ENCODE measurements around the gene IL34. TPM values are rescaled to one million over a fixed set of nuclear protein-coding genes. Genes with fewer than 3 reads are reported as not detected.
A peak's percentile ranks its signal among the peaks of the same experiment; 100 is the strongest.

Gene IL34
- total and polyA plus RNA-seq, 2 of the 13 experiments (the other 11 are each of a cell fraction or from before 2014, with no cell fraction given), result 1.2 to 1.3 TPM

DNA sequence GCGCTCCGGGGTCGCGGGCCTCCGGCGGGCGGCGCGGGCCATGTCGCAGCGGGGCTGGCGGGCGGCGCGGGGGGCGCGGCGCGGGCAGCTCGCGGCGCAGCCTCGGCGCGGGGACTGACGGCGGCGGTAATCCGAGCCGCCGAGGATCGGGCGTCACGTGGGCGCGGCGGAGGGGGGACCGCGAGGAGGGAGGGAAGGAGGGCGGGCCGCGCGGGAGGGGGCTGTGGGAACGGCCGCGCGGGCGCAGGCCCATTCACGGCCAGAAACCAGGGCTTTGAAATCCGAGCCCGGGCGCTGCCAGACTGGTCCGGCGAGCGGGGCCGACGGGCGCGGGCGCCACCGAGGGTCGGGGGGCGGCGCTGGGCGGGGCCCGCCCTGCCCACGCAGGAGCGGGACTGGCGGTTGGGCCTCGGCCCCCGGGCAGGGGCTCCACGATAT lies 39.6 kb downstream of the IL34 start, which contains the start of gene MTSS2 (continued):
- TF ChIP-seq, protein P1, sequence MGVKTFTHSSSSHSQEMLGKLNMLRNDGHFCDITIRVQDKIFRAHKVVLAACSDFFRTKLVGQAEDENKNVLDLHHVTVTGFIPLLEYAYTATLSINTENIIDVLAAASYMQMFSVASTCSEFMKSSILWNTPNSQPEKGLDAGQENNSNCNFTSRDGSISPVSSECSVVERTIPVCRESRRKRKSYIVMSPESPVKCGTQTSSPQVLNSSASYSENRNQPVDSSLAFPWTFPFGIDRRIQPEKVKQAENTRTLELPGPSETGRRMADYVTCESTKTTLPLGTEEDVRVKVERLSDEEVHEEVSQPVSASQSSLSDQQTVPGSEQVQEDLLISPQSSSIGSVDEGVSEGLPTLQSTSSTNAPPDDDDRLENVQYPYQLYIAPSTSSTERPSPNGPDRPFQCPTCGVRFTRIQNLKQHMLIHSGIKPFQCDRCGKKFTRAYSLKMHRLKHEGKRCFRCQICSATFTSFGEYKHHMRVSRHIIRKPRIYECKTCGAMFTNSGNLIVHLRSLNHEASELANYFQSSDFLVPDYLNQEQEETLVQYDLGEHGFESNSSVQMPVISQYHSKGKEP (CRISPR knock-in tag; IDR thresholded peaks at IDR 0.05), result no peak
- no peak for TF ChIP-seq ZNF235 (CRISPR knock-in tag; IDR thresholded peaks at IDR 0.05; ENCODE audit: borderline replicate concordance)
- TF ChIP-seq ZNF282 (IDR thresholded peaks at IDR 0.05; ENCODE audit: partially characterized antibody), result no peak
- TF ChIP-seq SALL1 (CRISPR knock-in tag; IDR thresholded peaks at IDR 0.05), result peak; percentile 57; the same call in 1 of the 2 replicates
- TF ChIP-seq TCF7 (IDR thresholded peaks at IDR 0.05; ENCODE audit: low read depth), result peak; percentile 51; the same call in 1 of the 2 replicates
- TF ChIP-seq ZNF468 (CRISPR knock-in tag; IDR thresholded peaks at IDR 0.05), result no peak
- no peak for TF ChIP-seq ZNF572 (CRISPR knock-in tag; IDR thresholded peaks at IDR 0.05)

- H3K9me3 ChIP-seq (ENCODE audit: low read length), result no peaks in the 10 kb centered on the region
- H4K20me1 ChIP-seq (ENCODE audit: insufficient read depth, low read length), result peaks cover 10% of the 10 kb centered on the region; the same call in 1 of the 2 replicates
- peaks cover 39% of the 10 kb centered on the region for H3K79me2 ChIP-seq (ENCODE audit: insufficient read depth, low read length)
- H3K4me1 ChIP-seq (ENCODE audit: insufficient read depth, low read length), result peaks cover 80% of the 10 kb centered on the region
- WGBS (ENCODE audit: low lambda C conversion rate), result 61% methylated on average over 15 of the region's 29 CpGs
- DNase-seq (ENCODE audit: low spot score) (no peak), ATAC-seq (no peak; the same call in 2 of the 3 replicates), FAIRE-seq (no peak)
- no peak overlapping the region for H2AFZ ChIP-seq (ENCODE audit: low read length)
- H3K36me3 ChIP-seq (replicated peaks in 1 of 2; ENCODE audit: control insufficient read depth in 1 of 2, insufficient read depth in 2 of 2, low read length in 2 of 2), result peaks cover 0 to 5% of the 10 kb centered on the region in 2 experiments; a peak in 1 of 5 replicates
- ChIA-PET POLR2A (interaction anchor here (0.7 to 18.7 kb wide), 8 partner anchors 9 to 163 kb away, joined by 3 to 536 read pairs (median 22); partner anchors contain the start of gene COG4), CTCF (ENCODE audit: low intra/inter-chr PET ratio, low total read pairs) (no interaction called here)
- in situ Hi-C loops (cut with HindIII; ENCODE audit: extremely low pct_ligation_motif_present, low pct_unique_long_range_greater_than_20kb) (loop anchor here (5.0 kb wide), 1 partner anchor 41 kb away; no protein-coding TSS in a partner anchor), intact Hi-C loops (cut with micrococcal nuclease; ENCODE audit: unreplicated experiment) (loop anchor here (2.0 kb wide), 1 partner anchor 16 kb away; no protein-coding TSS in a partner anchor)
- peak overlapping the region; percentile 62 for H3K4me2 ChIP-seq (ENCODE audit: low read depth, low read length)
- H3K4me3 ChIP-seq (replicated peaks in 1 of 3; ENCODE audit: insufficient read depth in 1 of 3, low read depth in 2 of 3, low read length in 3 of 3), result peak overlapping the region in 2 of 3 experiments; percentile 31 to 59; a peak in 3 of 6 replicates
- H3K27me3 ChIP-seq (ENCODE audit: control insufficient read depth in 1 of 2, insufficient read depth in 2 of 2, low read length in 2 of 2), result no peaks in the 10 kb centered on the region; a peak in 1 of 5 replicates
- peak overlapping the region; percentile 50; the same call in 1 of the 2 replicates for H3K9ac ChIP-seq (ENCODE audit: insufficient read depth, low read depth, low read length)
- BruUV-seq (replicated peaks), result no TSS peak
- peak overlapping the region; percentile 53 for H3K27ac ChIP-seq (ENCODE audit: extremely low read length, insufficient read depth, low read length)
- TF ChIP-seq HMGXB3 (CRISPR knock-in tag; IDR thresholded peaks at IDR 0.05; ENCODE audit: borderline replicate concordance) (no peak), HNRNPL (IDR thresholded peaks at IDR 0.05; ENCODE audit: low read depth, low read length) (peak; percentile 98), ZNF337 (CRISPR knock-in tag; IDR thresholded peaks at IDR 0.05; ENCODE audit: borderline replicate concordance, low read depth) (no peak), MTA1 (CRISPR knock-in tag; IDR thresholded peaks at IDR 0.05; ENCODE audit: borderline replicate concordance) (peak; percentile 19; the same call in 1 of the 2 replicates), ZNF468 (CRISPR knock-in tag; IDR thresholded peaks at IDR 0.05) (no peak), ZNF772 (CRISPR knock-in tag; IDR thresholded peaks at IDR 0.05) (0 out of 2 replicates have a peak, but pooled peaks have one; percentile 2), CBX2 (IDR thresholded peaks at IDR 0.05; ENCODE audit: low read depth, low read length) (no peak), CBX2 (CRISPR knock-in tag; IDR thresholded peaks at IDR 0.05; ENCODE audit: low read depth) (no peak), RXRA (CRISPR knock-in tag; IDR thresholded peaks at IDR 0.05) (peak; percentile 11; the same call in 1 of the 2 replicates), SUZ12 (IDR thresholded peaks at IDR 0.05; ENCODE audit: low read depth, low read length) (no peak)
Measured at GRCh38 chr16:70686376-70687101, 40.2 kb downstream of the IL34 start.
